ENCODE data around the gene UBR1. TPM values are rescaled to one million over a fixed set of nuclear protein-coding genes. Genes with fewer than 3 reads are reported as not detected.
"Not testable (repeated sequence)": the region's sequence is repeated elsewhere in the genome, so short reads cannot be mapped to it uniquely, and the experiment has no call there.

UBR1 gene
- total and polyA plus RNA-seq, 3 donors from 2014 or later, result 21.3 to 40.7 (median 36.5) TPM

GRCh38 chr15:43006991-43007390, 98.8 kb downstream of the UBR1 start:
- Histone ChIP-seq H3K4me3 (no peak overlapping the region), H3K9me3 (no peaks in the 10 kb centered on the region), H3K4me1 (no peaks in the 10 kb centered on the region), H3K36me3 (ENCODE audit: low read depth, missing control alignments) (no peaks in the 10 kb centered on the region), H3K27ac (no peak overlapping the region), H3K27me3 (no peaks in the 10 kb centered on the region)
- TF ChIP-seq CTCF (IDR thresholded peaks at IDR 0.05) (no peak), POLR2A (IDR thresholded peaks at IDR 0.05) (no peak)
- DNase-seq, result no peak
- WGBS, 2 donors, result 91 to 96% methylated on average over 3 of the region's 3 CpGs
- intact Hi-C loops (cut with DNase I; ENCODE audit: low total_unique reads), result no loop called here

GRCh38 chr15:43004886-43005595, 100.8 kb downstream of the UBR1 start:
- H3K27me3 ChIP-seq; H3K4me1 ChIP-seq; H3K27ac ChIP-seq; DNase-seq; intact Hi-C loops (cut with DNase I; ENCODE audit: low total_unique reads); H3K4me3 ChIP-seq; H3K9me3 ChIP-seq; H3K36me3 ChIP-seq (ENCODE audit: low read depth, missing control alignments): not testable (repeated sequence)
- WGBS, 2 donors, result 83 to 92% methylated on average over 8 to 35 of the region's 42 CpGs

GRCh38 chr15:42999201-42999779, 106.5 kb downstream of the UBR1 start:
- TF ChIP-seq CTCF (IDR thresholded peaks at IDR 0.05), result no peak
- no peak for TF ChIP-seq POLR2A (IDR thresholded peaks at IDR 0.05)
- 95 to 98% methylated on average over 4 of the region's 4 CpGs for WGBS, 2 donors
- no peak overlapping the region for H3K27ac ChIP-seq
- no peaks in the 10 kb centered on the region for H3K36me3 ChIP-seq (ENCODE audit: low read depth, missing control alignments)
- intact Hi-C loops (cut with DNase I; ENCODE audit: low total_unique reads), result no loop called here
- H3K4me3 ChIP-seq, result no peak overlapping the region
- H3K27me3 ChIP-seq, result no peaks in the 10 kb centered on the region
- H3K9me3 ChIP-seq, result no peaks in the 10 kb centered on the region
- no peaks in the 10 kb centered on the region for H3K4me1 ChIP-seq
- DNase-seq, result no peak

- TF ChIP-seq CTCF (IDR thresholded peaks at IDR 0.05) (no peak), POLR2A (IDR thresholded peaks at IDR 0.05) (no peak)
- DNase-seq, result no peak
- Histone ChIP-seq H3K4me1 (no peaks in the 10 kb centered on the region), H3K36me3 (ENCODE audit: low read depth, missing control alignments) (no peaks in the 10 kb centered on the region), H3K27me3 (no peaks in the 10 kb centered on the region), H3K4me3 (no peak overlapping the region), H3K9me3 (no peaks in the 10 kb centered on the region), H3K27ac (no peak overlapping the region)
- 96% methylated on average over 7 of the region's 7 CpGs for WGBS, 2 donors
- intact Hi-C loops (cut with DNase I; ENCODE audit: low total_unique reads), result no loop called here
Observed at GRCh38 chr15:42996871-42997270, 109.0 kb downstream of the UBR1 start.

GRCh38 chr15:42994546-42994945, 111.3 kb downstream of the UBR1 start:
- WGBS, 2 donors, result 85 to 89% methylated on average over 2 of the region's 2 CpGs
- intact Hi-C loops (cut with DNase I; ENCODE audit: low total_unique reads), result no loop called here

More at GRCh38 chr15:42994546-42994945, 111.3 kb downstream of the UBR1 start:
- no peak overlapping the region for H3K4me3 ChIP-seq
- H3K27ac ChIP-seq, result no peak overlapping the region
- H3K9me3 ChIP-seq, result no peaks in the 10 kb centered on the region
- no peaks in the 10 kb centered on the region for H3K36me3 ChIP-seq (ENCODE audit: low read depth, missing control alignments)
- H3K4me1 ChIP-seq, result no peaks in the 10 kb centered on the region
- DNase-seq, result no peak
- TF ChIP-seq CTCF (IDR thresholded peaks at IDR 0.05) (no peak), POLR2A (IDR thresholded peaks at IDR 0.05) (no peak)
- no peaks in the 10 kb centered on the region for H3K27me3 ChIP-seq
